ENCODE measurements around the gene EXOC4.
A peak's percentile ranks its signal among the peaks of the same experiment; 100 is the strongest.

The EXOC4 gene

GRCh38 chr7:133858311-133858710 lies 605.4 kb downstream of the EXOC4 start:
- Histone ChIP-seq H3K9me3 (ENCODE audit: control insufficient read depth, insufficient read depth, low read depth, low read length) (no peaks in the 10 kb centered on the region), H3K4me1 (ENCODE audit: control insufficient read depth, insufficient read depth, low read length) (peaks cover 6% of the 10 kb centered on the region), H3K27ac (ENCODE audit: extremely low read depth, low read depth, low read length) (no peak overlapping the region), H3K4me3 (ENCODE audit: low read depth, low read length) (no peak overlapping the region), H3K36me3 (ENCODE audit: control insufficient read depth in 2 of 2, insufficient read depth in 1 of 2, low read length in 2 of 2) (no peaks in the 10 kb centered on the region)
- ChIA-PET POLR2A (no interaction called here), CTCF (interaction anchor here (0.6 kb wide), 1 partner anchor 161 kb away, joined by 3 read pairs; no protein-coding TSS in a partner anchor)
- TF ChIP-seq ZNF768 (tag by site-specific recombination; IDR thresholded peaks at IDR 0.05) (no peak), ZNF23 (tag by site-specific recombination; IDR thresholded peaks at IDR 0.05; ENCODE audit: borderline replicate concordance) (no peak), PRDM4 (tag by site-specific recombination; IDR thresholded peaks at IDR 0.05) (no peak), ZNF114 (tag by site-specific recombination; IDR thresholded peaks at IDR 0.05) (no peak), ZNF704 (tag by site-specific recombination; IDR thresholded peaks at IDR 0.05) (no peak), IKZF3 (tag by site-specific recombination; IDR thresholded peaks at IDR 0.05) (no peak)

GRCh38 chr7:133859231-133859630 lies 606.4 kb downstream of the EXOC4 start:
- CTCF ChIA-PET, result no interaction called here
- H3K27ac ChIP-seq (ENCODE audit: extremely low read depth, low read depth, low read length), result no peak overlapping the region
- POLR2A ChIA-PET, result no interaction called here
- TF ChIP-seq OSR2 (tag by site-specific recombination; IDR thresholded peaks at IDR 0.05), result peak; percentile 66; the same call in 1 of the 2 replicates
- peak; percentile 16; the same call in 1 of the 2 replicates for TF ChIP-seq KLF10 (tag by site-specific recombination; IDR thresholded peaks at IDR 0.05)
- no peak for TF ChIP-seq ZNF660 (tag by site-specific recombination; IDR thresholded peaks at IDR 0.05)
- TF ChIP-seq ZBTB7A (tag by site-specific recombination; IDR thresholded peaks at IDR 0.05; ENCODE audit: low read depth), result no peak
- no peak for TF ChIP-seq RBAK (tag by site-specific recombination; IDR thresholded peaks at IDR 0.05)
- peak; percentile 46; the same call in 1 of the 2 replicates for TF ChIP-seq ZIC2 (tag by site-specific recombination; IDR thresholded peaks at IDR 0.05)
- peak; percentile 43; the same call in 1 of the 2 replicates for TF ChIP-seq PRDM6 (tag by site-specific recombination; IDR thresholded peaks at IDR 0.05)
- TF ChIP-seq, protein P1, sequence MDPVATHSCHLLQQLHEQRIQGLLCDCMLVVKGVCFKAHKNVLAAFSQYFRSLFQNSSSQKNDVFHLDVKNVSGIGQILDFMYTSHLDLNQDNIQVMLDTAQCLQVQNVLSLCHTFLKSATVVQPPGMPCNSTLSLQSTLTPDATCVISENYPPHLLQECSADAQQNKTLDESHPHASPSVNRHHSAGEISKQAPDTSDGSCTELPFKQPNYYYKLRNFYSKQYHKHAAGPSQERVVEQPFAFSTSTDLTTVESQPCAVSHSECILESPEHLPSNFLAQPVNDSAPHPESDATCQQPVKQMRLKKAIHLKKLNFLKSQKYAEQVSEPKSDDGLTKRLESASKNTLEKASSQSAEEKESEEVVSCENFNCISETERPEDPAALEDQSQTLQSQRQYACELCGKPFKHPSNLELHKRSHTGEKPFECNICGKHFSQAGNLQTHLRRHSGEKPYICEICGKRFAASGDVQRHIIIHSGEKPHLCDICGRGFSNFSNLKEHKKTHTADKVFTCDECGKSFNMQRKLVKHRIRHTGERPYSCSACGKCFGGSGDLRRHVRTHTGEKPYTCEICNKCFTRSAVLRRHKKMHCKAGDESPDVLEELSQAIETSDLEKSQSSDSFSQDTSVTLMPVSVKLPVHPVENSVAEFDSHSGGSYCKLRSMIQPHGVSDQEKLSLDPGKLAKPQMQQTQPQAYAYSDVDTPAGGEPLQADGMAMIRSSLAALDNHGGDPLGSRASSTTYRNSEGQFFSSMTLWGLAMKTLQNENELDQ (tag by site-specific recombination; IDR thresholded peaks at IDR 0.05; ENCODE audit: low read depth), result no peak
- TF ChIP-seq ZNF48 (tag by site-specific recombination; IDR thresholded peaks at IDR 0.05), result no peak
- TF ChIP-seq ZSCAN16 (tag by site-specific recombination; IDR thresholded peaks at IDR 0.05), result no peak
- TF ChIP-seq ZBTB1 (tag by site-specific recombination; IDR thresholded peaks at IDR 0.05), result no peak
- TF ChIP-seq GLI2 (tag by site-specific recombination; IDR thresholded peaks at IDR 0.05; ENCODE audit: borderline replicate concordance, low read depth), result no peak
- no peak for TF ChIP-seq MEIS1 (CRISPR knock-in tag; IDR thresholded peaks at IDR 0.05; ENCODE audit: borderline replicate concordance)
- TF ChIP-seq GLIS1 (tag by site-specific recombination; IDR thresholded peaks at IDR 0.05), result peak; percentile 20; the same call in 1 of the 2 replicates
- TF ChIP-seq ZNF335 (tag by site-specific recombination; conservative IDR thresholded peaks at IDR 0.05), result no peak
- TF ChIP-seq FEZF1 (tag by site-specific recombination; IDR thresholded peaks at IDR 0.05), result peak; percentile 23; the same call in 1 of the 2 replicates
- TF ChIP-seq KLF17 (tag by site-specific recombination; IDR thresholded peaks at IDR 0.05), result no peak
- TF ChIP-seq, protein P2, sequence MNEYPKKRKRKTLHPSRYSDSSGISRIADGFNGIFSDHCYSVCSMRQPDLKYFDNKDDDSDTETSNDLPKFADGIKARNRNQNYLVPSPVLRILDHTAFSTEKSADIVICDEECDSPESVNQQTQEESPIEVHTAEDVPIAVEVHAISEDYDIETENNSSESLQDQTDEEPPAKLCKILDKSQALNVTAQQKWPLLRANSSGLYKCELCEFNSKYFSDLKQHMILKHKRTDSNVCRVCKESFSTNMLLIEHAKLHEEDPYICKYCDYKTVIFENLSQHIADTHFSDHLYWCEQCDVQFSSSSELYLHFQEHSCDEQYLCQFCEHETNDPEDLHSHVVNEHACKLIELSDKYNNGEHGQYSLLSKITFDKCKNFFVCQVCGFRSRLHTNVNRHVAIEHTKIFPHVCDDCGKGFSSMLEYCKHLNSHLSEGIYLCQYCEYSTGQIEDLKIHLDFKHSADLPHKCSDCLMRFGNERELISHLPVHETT (tag by site-specific recombination; IDR thresholded peaks at IDR 0.05), result no peak
- 0 out of 2 replicates have a peak, but pooled peaks have one; percentile 18 for TF ChIP-seq ZBTB17 (tag by site-specific recombination; IDR thresholded peaks at IDR 0.05)
- no peak for TF ChIP-seq ZSCAN23 (tag by site-specific recombination; IDR thresholded peaks at IDR 0.05)
- H3K4me3 ChIP-seq (ENCODE audit: low read depth, low read length), result no peak overlapping the region
- peaks cover 12% of the 10 kb centered on the region for H3K4me1 ChIP-seq (ENCODE audit: control insufficient read depth, insufficient read depth, low read length)
- H3K36me3 ChIP-seq (ENCODE audit: control insufficient read depth in 2 of 2, insufficient read depth in 1 of 2, low read length in 2 of 2), result no peaks in the 10 kb centered on the region
- H3K9me3 ChIP-seq (ENCODE audit: control insufficient read depth, insufficient read depth, low read depth, low read length), result no peaks in the 10 kb centered on the region
